Astrocyte (in vitro differentiated cells and primary cell): Measurements from ENCODE around the gene DHX16. TPM values are rescaled to one million over a fixed set of nuclear protein-coding genes. Genes with fewer than 3 reads are reported as not detected.

Experiments
- DNase-seq: peaks from one replicate; pipeline ENCODE4 v3.0.0-alpha.2; 2010; ENCODE audit warnings: low read depth
- FAIRE-seq: peaks from 2 replicates; lab custom pipeline; 2011; peaks lifted over from hg19 to GRCh38; lab: Jason Lieb, UNC
- H2AFZ ChIP-seq: 2 replicates; pipeline ENCODE4 v1.6.0; 2012; ENCODE audit warnings: low read depth, low read length, inconsistent platforms
- H3K27ac ChIP-seq: 2 replicates; pipeline ENCODE4 v1.5.1; 2011; ENCODE audit warnings: low read depth, low read length, inconsistent platforms
- H3K27me3 ChIP-seq: 2 replicates; pipeline ENCODE4 v1.6.0; 2011; ENCODE audit warnings: low read length, inconsistent platforms; ENCODE audit not compliant: insufficient read depth
- H3K36me3 ChIP-seq: 2 replicates; pipeline ENCODE4 v1.5.1; 2011; ENCODE audit warnings: low read length, inconsistent platforms; ENCODE audit not compliant: insufficient read depth
- H3K4me1 ChIP-seq: 2 replicates; pipeline ENCODE4 v1.5.1; 2011; ENCODE audit warnings: low read length, inconsistent platforms; ENCODE audit not compliant: insufficient read depth
- H3K4me2 ChIP-seq: 2 replicates; pipeline ENCODE4 v1.6.0; 2012; ENCODE audit warnings: low read length, inconsistent platforms
- H3K4me3 ChIP-seq: 2 replicates; pipeline ENCODE4 v1.5.1; 2011; ENCODE audit warnings: low read depth, mild to moderate bottlenecking, low read length, inconsistent platforms; ENCODE audit not compliant: insufficient read depth
- H3K79me2 ChIP-seq: 2 replicates; pipeline ENCODE4 v1.6.0; 2012; ENCODE audit warnings: mild to moderate bottlenecking, low read length, inconsistent platforms; ENCODE audit not compliant: insufficient read depth
- H3K9ac ChIP-seq: 2 replicates; pipeline ENCODE4 v1.6.0; 2012; ENCODE audit warnings: mild to moderate bottlenecking, low read length, inconsistent platforms
- H3K9me3 ChIP-seq: 2 replicates; pipeline ENCODE4 v1.5.1; 2012; ENCODE audit warnings: low read depth, mild to moderate bottlenecking, low read length, inconsistent platforms; ENCODE audit not compliant: insufficient read depth
- H4K20me1 ChIP-seq: 2 replicates; pipeline ENCODE4 v1.6.0; 2012; ENCODE audit warnings: low read length, inconsistent platforms; ENCODE audit not compliant: insufficient read depth
- H3K27ac Mint-ChIP-seq: one replicate; pipeline ENCODE4 v1.8.0; 2021; ENCODE audit warnings: mild to moderate bottlenecking, mixed read lengths; ENCODE audit not compliant: unreplicated experiment
- H3K27me3 Mint-ChIP-seq: one replicate; pipeline ENCODE4 v1.8.0; 2021; ENCODE audit warnings: low read depth, mixed read lengths; ENCODE audit not compliant: unreplicated experiment
- H3K36me3 Mint-ChIP-seq: one replicate; pipeline ENCODE4 v1.8.0; 2021; ENCODE audit warnings: low read depth, mixed read lengths; ENCODE audit not compliant: unreplicated experiment
- H3K4me1 Mint-ChIP-seq: one replicate; pipeline ENCODE4 v1.8.0; 2021; ENCODE audit warnings: low read depth, mixed read lengths; ENCODE audit not compliant: unreplicated experiment
- H3K4me3 Mint-ChIP-seq: one replicate; pipeline ENCODE4 v1.8.0; 2021; ENCODE audit warnings: mild to moderate bottlenecking, moderate library complexity, mixed read lengths; ENCODE audit not compliant: unreplicated experiment
- H3K9me3 Mint-ChIP-seq: one replicate; pipeline ENCODE4 v1.8.0; 2021; ENCODE audit warnings: mild to moderate bottlenecking, mixed read lengths; ENCODE audit not compliant: unreplicated experiment
- EZH2 ChIP-seq: IDR thresholded peaks from 2 replicates; pipeline ENCODE4 v1.6.1; 2012; ENCODE audit warnings: mild to moderate bottlenecking, low read length, inconsistent platforms; ENCODE audit not compliant: insufficient read depth
- total RNA-seq: library from RNA; stranded (reverse); gene quantifications from 2 replicates; pipeline ENCODE4 v1.2.1, GENCODE V29; 2021
- TF ChIP-seq, protein P1 (sequence below): IDR thresholded peaks from 2 replicates; pipeline ENCODE4 v1.5.1; 2011; ENCODE audit warnings: low read depth, mild to moderate bottlenecking, inconsistent platforms, low read length, moderate library complexity; ENCODE audit not compliant: insufficient read depth

DHX16 gene
- total RNA-seq, 1 donor from 2014 or later = 30.0 TPM

DNA sequence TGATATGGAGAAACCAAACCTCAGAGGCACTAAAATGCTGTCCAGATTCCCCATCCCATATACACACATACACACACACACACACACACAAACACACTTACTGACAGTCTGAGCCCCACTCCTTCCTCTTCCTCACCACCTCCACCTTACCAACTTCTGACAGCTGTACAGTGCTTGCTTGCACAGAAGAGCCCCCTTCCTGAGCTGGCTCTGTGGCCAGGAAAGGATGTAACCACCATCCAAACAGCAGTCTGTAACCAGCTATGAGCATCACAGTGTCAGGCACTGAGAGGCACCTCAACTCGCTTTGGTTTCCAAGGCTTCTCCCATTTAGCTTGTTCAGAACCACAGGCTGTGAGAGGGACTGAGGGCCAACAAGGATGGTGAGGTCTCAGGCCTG, 31.8 kb downstream of the DHX16 start:
- peaks cover 2% of the 10 kb centered on the region for H3K79me2 ChIP-seq
- H3K4me2 ChIP-seq = no peak overlapping the region
- H4K20me1 ChIP-seq = peaks cover under 1% of the 10 kb centered on the region
- FAIRE-seq = no peak
- no peak overlapping the region for H3K9ac ChIP-seq
- Mint-ChIP-seq H3K27me3 (no peaks in the 10 kb centered on the region), H3K27ac (no peak overlapping the region), H3K4me3 (no peak overlapping the region), H3K9me3 (no peaks in the 10 kb centered on the region), H3K36me3 (peaks cover 23% of the 10 kb centered on the region), H3K4me1 (peaks cover 2% of the 10 kb centered on the region)
- H3K9me3 ChIP-seq = no peaks in the 10 kb centered on the region
- no peak overlapping the region for H3K27ac ChIP-seq
- H3K4me1 ChIP-seq = no peaks in the 10 kb centered on the region
- no peaks in the 10 kb centered on the region for H3K27me3 ChIP-seq
- H3K36me3 ChIP-seq = peaks cover 19% of the 10 kb centered on the region
- H3K4me3 ChIP-seq = no peak overlapping the region
- H2AFZ ChIP-seq = no peak overlapping the region
- no peak for DNase-seq
- no peak for TF ChIP-seq EZH2
- TF ChIP-seq, protein P1, sequence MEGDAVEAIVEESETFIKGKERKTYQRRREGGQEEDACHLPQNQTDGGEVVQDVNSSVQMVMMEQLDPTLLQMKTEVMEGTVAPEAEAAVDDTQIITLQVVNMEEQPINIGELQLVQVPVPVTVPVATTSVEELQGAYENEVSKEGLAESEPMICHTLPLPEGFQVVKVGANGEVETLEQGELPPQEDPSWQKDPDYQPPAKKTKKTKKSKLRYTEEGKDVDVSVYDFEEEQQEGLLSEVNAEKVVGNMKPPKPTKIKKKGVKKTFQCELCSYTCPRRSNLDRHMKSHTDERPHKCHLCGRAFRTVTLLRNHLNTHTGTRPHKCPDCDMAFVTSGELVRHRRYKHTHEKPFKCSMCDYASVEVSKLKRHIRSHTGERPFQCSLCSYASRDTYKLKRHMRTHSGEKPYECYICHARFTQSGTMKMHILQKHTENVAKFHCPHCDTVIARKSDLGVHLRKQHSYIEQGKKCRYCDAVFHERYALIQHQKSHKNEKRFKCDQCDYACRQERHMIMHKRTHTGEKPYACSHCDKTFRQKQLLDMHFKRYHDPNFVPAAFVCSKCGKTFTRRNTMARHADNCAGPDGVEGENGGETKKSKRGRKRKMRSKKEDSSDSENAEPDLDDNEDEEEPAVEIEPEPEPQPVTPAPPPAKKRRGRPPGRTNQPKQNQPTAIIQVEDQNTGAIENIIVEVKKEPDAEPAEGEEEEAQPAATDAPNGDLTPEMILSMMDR = no peak

DNA sequence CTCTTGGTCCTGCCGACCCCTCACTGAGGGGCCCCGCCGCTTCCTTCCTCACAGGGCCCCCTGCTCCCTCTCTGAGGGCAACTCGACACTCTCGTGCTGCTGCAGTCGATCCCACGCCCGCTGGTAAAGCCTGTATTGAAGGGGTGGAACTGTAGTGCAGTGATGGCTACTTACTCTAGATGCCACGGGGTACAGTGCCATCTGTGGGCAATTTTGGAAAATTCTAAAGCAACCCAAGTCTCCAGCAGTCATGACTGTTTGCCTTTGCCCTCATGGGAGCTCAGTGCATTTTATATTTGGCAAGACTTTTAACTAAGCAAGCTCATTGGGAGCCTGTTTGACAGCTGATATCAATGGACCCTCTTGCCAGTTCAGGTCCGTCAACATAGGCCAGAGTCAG, 32.3 kb downstream of the DHX16 start:
- Histone ChIP-seq H3K79me2 (no peaks in the 10 kb centered on the region), H3K9ac (no peak overlapping the region), H3K4me2 (no peak overlapping the region), H3K27me3 (no peaks in the 10 kb centered on the region), H4K20me1 (peaks cover 3% of the 10 kb centered on the region), H3K27ac (no peak overlapping the region), H3K36me3 (peaks cover 19% of the 10 kb centered on the region), H2AFZ (no peak overlapping the region), H3K9me3 (no peaks in the 10 kb centered on the region), H3K4me1 (no peaks in the 10 kb centered on the region), H3K4me3 (no peak overlapping the region)
- TF ChIP-seq EZH2 = no peak
- TF ChIP-seq, protein P1 = no peak
- no peaks in the 10 kb centered on the region for H3K9me3 Mint-ChIP-seq
- no peaks in the 10 kb centered on the region for H3K27me3 Mint-ChIP-seq
- H3K4me1 Mint-ChIP-seq = no peaks in the 10 kb centered on the region
- no peak overlapping the region for H3K4me3 Mint-ChIP-seq
- H3K36me3 Mint-ChIP-seq = peaks cover 27% of the 10 kb centered on the region
- FAIRE-seq (no peak), DNase-seq (no peak)
- H3K27ac Mint-ChIP-seq = no peak overlapping the region

DNA sequence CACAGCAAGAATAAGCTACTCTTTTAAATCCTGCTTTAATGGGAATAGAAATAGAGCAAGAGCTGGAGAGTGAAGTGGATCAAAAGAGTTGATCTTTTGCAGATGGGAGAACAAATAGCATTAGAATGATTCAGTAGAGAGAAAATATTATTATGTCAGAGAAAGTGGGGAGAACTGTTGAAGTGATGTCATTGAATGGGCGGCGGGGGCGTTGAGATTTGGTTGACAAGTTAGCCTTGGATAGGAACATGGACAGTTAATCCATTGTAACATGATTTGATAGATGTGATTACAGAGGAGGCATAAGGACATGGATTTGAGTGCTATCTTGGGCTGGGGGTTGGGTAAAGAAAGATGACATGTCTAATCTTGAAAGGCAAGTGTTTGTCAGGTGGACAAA, 37.0 kb downstream of the DHX16 start:
- TF ChIP-seq EZH2 = no peak
- TF ChIP-seq, protein P1 = no peak
- no peak overlapping the region for H3K27ac Mint-ChIP-seq
- no peaks in the 10 kb centered on the region for H3K9me3 ChIP-seq
- peaks cover 3% of the 10 kb centered on the region for H3K4me1 ChIP-seq
- no peak overlapping the region for H3K4me3 Mint-ChIP-seq
- peaks cover 18% of the 10 kb centered on the region for H3K36me3 Mint-ChIP-seq
- no peaks in the 10 kb centered on the region for H3K79me2 ChIP-seq
- DNase-seq (no peak), FAIRE-seq (no peak)
- H3K9ac ChIP-seq = no peak overlapping the region
- peaks cover 6% of the 10 kb centered on the region for H3K4me1 Mint-ChIP-seq
- H3K27ac ChIP-seq = no peak overlapping the region
- H3K27me3 Mint-ChIP-seq = no peaks in the 10 kb centered on the region
- H3K27me3 ChIP-seq = no peaks in the 10 kb centered on the region
- H2AFZ ChIP-seq = no peak overlapping the region
- peaks cover 3% of the 10 kb centered on the region for H4K20me1 ChIP-seq
- peaks cover 17% of the 10 kb centered on the region for H3K36me3 ChIP-seq
- H3K4me3 ChIP-seq = no peak overlapping the region
- H3K4me2 ChIP-seq = no peak overlapping the region
- H3K9me3 Mint-ChIP-seq = peaks cover 2% of the 10 kb centered on the region
